Thoracic aorta (tissue), 2 donors: ENCODE data around the gene JADE2. TPM values are rescaled to one million over a fixed set of nuclear protein-coding genes. Genes with fewer than 3 reads are reported as not detected.

Experiments used
- ATAC-seq: fragments of 150-250 bp; one replicate; pipeline ENCODE4 v1.8.0; 2017; ENCODE audit warnings: low read depth; ENCODE audit not compliant: insufficient number of reproducible peaks, low FRiP score
- DNase-seq: peaks from one replicate; pipeline ENCODE4 v3.0.0-alpha.2; 2020; ENCODE audit warnings: low spot score
- H3K27ac ChIP-seq, 2 donors: fragments of 200-600 bp; sonication (generic); 1 replicate in 1 of 2; 2 replicates in 1 of 2; pipeline ENCODE4 v1.5.1; 2016; ENCODE audit warnings: mild to moderate bottlenecking in 2 of 2, moderate library complexity in 2 of 2
- H3K27me3 ChIP-seq: fragments of 200-600 bp; sonication (generic); replicated peaks from 2 replicates; pipeline ENCODE4 v1.6.0; 2016; ENCODE audit warnings: mild to moderate bottlenecking; ENCODE audit not compliant: insufficient read depth
- H3K36me3 ChIP-seq: fragments of 200-600 bp; sonication (generic); one replicate; pipeline ENCODE4 v1.5.1; 2016
- H3K4me1 ChIP-seq, 2 donors: fragments of 200-600 bp; sonication (generic); 1 replicate in 1 of 2; 2 replicates in 1 of 2; pipeline versions ENCODE4 v1.5.1 to v1.6.0; 2016; ENCODE audit warnings: low read depth in 2 of 2, mild to moderate bottlenecking in 1 of 2; ENCODE audit not compliant: control insufficient read depth in 1 of 2
- H3K4me3 ChIP-seq: fragments of 200-600 bp; sonication (generic); 2 replicates; pipeline ENCODE4 v1.5.1; 2016; ENCODE audit warnings: mild to moderate bottlenecking
- H3K9me3 ChIP-seq: fragments of 200-600 bp; sonication (generic); 2 replicates; pipeline ENCODE4 v1.5.1; 2016
- CTCF ChIP-seq: fragments of 200-600 bp; sonication (generic); IDR thresholded peaks from one replicate; pipeline ENCODE4 v1.5.1; 2019; ENCODE audit warnings: antibody characterized with exemption
- total RNA-seq, 2 donors: library from RNA; depleted of rRNA; stranded (reverse); fragments of >200 nt; gene quantifications; one replicate each; pipeline versions ENCODE4 v1.1.0 to v1.2.3, GENCODE V29; 2016

Gene JADE2
- total RNA-seq: 10 to 100 TPM; 54.0 to 81.3 TPM

- Histone ChIP-seq H3K27me3 (no peaks in the 10 kb centered on the region), H3K27ac (peak within 1 kb of the TSS; percentile 99 to 100), H3K4me1 (peaks cover 23 to 32% of the 10 kb centered on the region in 2 donors), H3K9me3 (no peaks in the 10 kb centered on the region), H3K36me3 (no peaks in the 10 kb centered on the region), H3K4me3 (peak within 1 kb of the TSS; percentile 98)
- TF ChIP-seq CTCF: no peak
- ATAC-seq (peak; percentile 6), DNase-seq (no peak)
Measured at GRCh38 chr5:134524826-134525682, at the start of gene JADE2. Gene JADE2, plus strand, starts transcription at chr5:134525670. Its CDS starts 10,188 bp downstream, at chr5:134535858.

GRCh38 chr5:134477462-134478245 lies 47.8 kb upstream of the JADE2 start:
- H3K9me3 ChIP-seq: no peaks in the 10 kb centered on the region
- H3K36me3 ChIP-seq: no peaks in the 10 kb centered on the region
- DNase-seq (no peak), ATAC-seq (no peak)
- H3K27me3 ChIP-seq: no peaks in the 10 kb centered on the region
- H3K4me3 ChIP-seq: no peak overlapping the region
- no peaks in the 10 kb centered on the region for H3K4me1 ChIP-seq
- H3K27ac ChIP-seq: no peak overlapping the region
- TF ChIP-seq CTCF: no peak

DNA sequence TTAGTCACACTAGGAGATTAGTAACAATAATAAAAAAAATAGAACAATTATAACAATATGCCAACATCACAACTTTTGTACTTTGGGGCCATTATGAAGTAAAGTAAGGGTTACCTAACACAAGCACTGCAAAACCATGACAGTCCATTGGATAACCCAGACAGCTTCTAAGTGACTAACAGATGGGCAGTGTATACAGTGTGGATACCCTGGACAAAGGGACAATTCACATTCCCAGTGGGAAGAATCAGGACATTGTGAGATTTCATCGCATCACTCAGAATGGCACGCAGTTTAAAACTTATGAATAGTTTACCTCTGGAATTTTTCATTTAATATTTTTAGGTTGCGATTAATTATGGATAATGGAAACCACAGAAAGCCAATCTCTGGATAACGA lies 45.6 kb upstream of the JADE2 start:
- ATAC-seq (no peak), DNase-seq (no peak)
- Histone ChIP-seq H3K4me1 (no peaks in the 10 kb centered on the region), H3K36me3 (no peaks in the 10 kb centered on the region), H3K27ac (no peak overlapping the region), H3K9me3 (no peaks in the 10 kb centered on the region), H3K27me3 (no peaks in the 10 kb centered on the region), H3K4me3 (no peak overlapping the region)
- TF ChIP-seq CTCF: no peak

GRCh38 chr5:134489227-134489944 lies 36.1 kb upstream of the JADE2 start:
- H3K27me3 ChIP-seq: no peaks in the 10 kb centered on the region
- H3K36me3 ChIP-seq: no peaks in the 10 kb centered on the region
- H3K4me3 ChIP-seq: no peak overlapping the region
- TF ChIP-seq CTCF: no peak
- H3K27ac ChIP-seq: no peak overlapping the region
- no peaks in the 10 kb centered on the region for H3K9me3 ChIP-seq
- ATAC-seq (no peak), DNase-seq (no peak)
- no peaks in the 10 kb centered on the region for H3K4me1 ChIP-seq
